Measurements from ENCODE around the gene CPT1B. TPM values are rescaled to one million over a fixed set of nuclear protein-coding genes. Genes with fewer than 3 reads are reported as not detected.
"Not testable (repeated sequence)": the region's sequence is repeated elsewhere in the genome, so short reads cannot be mapped to it uniquely, and the experiment has no call there.

The CPT1B gene
- total RNA-seq, 1 experiment from 2014 or later: 13.1 TPM

- peaks cover 21% of the 10 kb centered on the region for H3K4me1 ChIP-seq (ENCODE audit: insufficient read depth, low read length)
- intact Hi-C loops (cut with micrococcal nuclease): no loop called here
- ChIA-PET POLR2A (ENCODE audit: unreplicated experiment) (no interaction called here), CTCF (no interaction called here)
- no peak overlapping the region for H3K4me3 ChIP-seq (ENCODE audit: low read length)
- ATAC-seq (no peak), DNase-seq (no peak)
- H3K79me2 ChIP-seq (ENCODE audit: low read length): no peaks in the 10 kb centered on the region
- H4K20me1 ChIP-seq (ENCODE audit: low read length): no peaks in the 10 kb centered on the region
- no peaks in the 10 kb centered on the region for H3F3A ChIP-seq (ENCODE audit: low read length, unreplicated experiment)
- no peak overlapping the region for H2AFZ ChIP-seq (ENCODE audit: low read length)
- H3K27ac ChIP-seq (ENCODE audit: low read length): no peak overlapping the region
- no peaks in the 10 kb centered on the region for H3K36me3 ChIP-seq (ENCODE audit: low read depth, low read length)
- TF ChIP-seq EZH2 (IDR thresholded peaks at IDR 0.05; ENCODE audit: low read length, unreplicated experiment) (no peak), CTCF (conservative IDR thresholded peaks at IDR 0.05; ENCODE audit: low read depth, low read length) (no peak), EZH2phosphoT487 (IDR thresholded peaks at IDR 0.05; ENCODE audit: borderline replicate concordance, low read length) (no peak)
- BruUV-seq (replicated peaks): no TSS peak
- no peaks in the 10 kb centered on the region for H3K27me3 ChIP-seq (ENCODE audit: low read length)
- H3K9me3 ChIP-seq (ENCODE audit: low read length): no peaks in the 10 kb centered on the region
- no peaks in the 10 kb centered on the region for H3K9me2 ChIP-seq (replicated peaks; ENCODE audit: low read length)
- H3K4me2 ChIP-seq (ENCODE audit: low read length): no peak overlapping the region
- H3K9ac ChIP-seq (ENCODE audit: low read length): no peak overlapping the region
These were observed 43.1 kb downstream of the CPT1B start for GRCh38 chr22:50535113-50535512.

GRCh38 chr22:50533856-50534711 lies 44.1 kb downstream of the CPT1B start:
- H3K9me3 ChIP-seq (ENCODE audit: low read length); H2AFZ ChIP-seq (ENCODE audit: low read length); CTCF ChIA-PET; H3K79me2 ChIP-seq (ENCODE audit: low read length); ATAC-seq; DNase-seq; H3K4me3 ChIP-seq (ENCODE audit: low read length); H3K27ac ChIP-seq (ENCODE audit: low read length); POLR2A ChIA-PET (ENCODE audit: unreplicated experiment); H4K20me1 ChIP-seq (ENCODE audit: low read length); H3K9ac ChIP-seq (ENCODE audit: low read length); H3K4me2 ChIP-seq (ENCODE audit: low read length); H3K9me2 ChIP-seq (replicated peaks; ENCODE audit: low read length); H3K36me3 ChIP-seq (ENCODE audit: low read depth, low read length); H3K27me3 ChIP-seq (ENCODE audit: low read length); BruUV-seq (replicated peaks); H3F3A ChIP-seq (ENCODE audit: low read length, unreplicated experiment): not testable (repeated sequence)
- peaks cover 12% of the 10 kb centered on the region for H3K4me1 ChIP-seq (ENCODE audit: insufficient read depth, low read length)
- intact Hi-C loops (cut with micrococcal nuclease): loop anchor here (2.0 kb wide), 1 partner anchor 49 kb away; the partner anchor contains the start of gene CHKB

DNA sequence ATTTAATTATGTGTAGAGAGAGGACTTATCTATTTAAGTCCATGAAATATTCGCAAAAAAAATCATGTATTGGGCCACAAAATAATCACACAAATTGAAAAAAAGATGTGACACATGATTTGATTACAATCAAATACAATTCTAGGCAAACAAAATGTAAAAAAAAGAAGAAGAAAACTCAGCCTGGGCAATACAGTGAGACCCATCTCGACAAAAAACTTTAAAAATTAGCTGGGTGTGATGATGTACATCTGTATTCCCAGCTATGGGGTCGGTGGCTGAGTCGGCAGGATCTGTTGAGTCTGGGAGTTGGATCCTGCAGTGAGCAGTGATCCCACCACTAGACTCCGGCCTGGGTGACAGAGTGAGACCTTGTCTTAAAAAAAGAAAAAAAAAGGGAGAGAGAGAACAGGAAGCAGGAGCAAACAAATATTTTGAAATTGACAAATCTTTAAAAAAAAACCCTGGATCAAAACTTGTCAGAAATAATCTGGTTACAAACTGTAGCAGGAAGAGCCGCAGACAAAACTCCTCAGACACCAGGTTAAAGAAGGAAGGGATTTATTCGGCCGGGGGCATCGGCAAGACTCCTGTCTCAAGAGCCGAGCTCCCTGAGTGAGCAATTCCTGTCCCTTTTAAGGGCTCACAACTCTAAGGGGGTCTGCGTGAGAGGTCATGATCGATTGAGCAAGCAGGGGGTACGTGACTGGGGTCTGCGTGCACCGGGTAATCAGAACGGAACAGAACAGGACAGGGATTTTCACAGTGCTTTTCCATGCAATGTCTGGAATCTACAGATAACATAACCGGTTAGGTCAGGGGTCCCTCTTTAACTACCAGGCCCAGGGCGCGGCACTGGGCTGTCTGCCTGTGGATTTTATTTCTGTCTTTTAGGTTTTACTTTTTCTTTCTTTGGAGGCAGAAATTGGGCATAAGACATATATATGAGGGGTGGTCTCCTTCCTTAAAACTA lies 45.1 kb downstream of the CPT1B start:
- no peak overlapping the region for H2AFZ ChIP-seq (ENCODE audit: low read length)
- BruUV-seq (replicated peaks): no TSS peak
- H3K36me3 ChIP-seq (ENCODE audit: low read depth, low read length): no peaks in the 10 kb centered on the region
- no peak overlapping the region; the same call in 1 of the 2 replicates for H3K4me3 ChIP-seq (ENCODE audit: low read length)
- no peaks in the 10 kb centered on the region for H3K79me2 ChIP-seq (ENCODE audit: low read length)
- no peaks in the 10 kb centered on the region for H3K27me3 ChIP-seq (ENCODE audit: low read length)
- no peak for DNase-seq
- H3K27ac ChIP-seq (ENCODE audit: low read length): no peak overlapping the region
- intact Hi-C loops (cut with micrococcal nuclease): loop anchor here (2.0 kb wide), 1 partner anchor 50 kb away; the partner anchor contains the start of gene CHKB
- H3K9me2 ChIP-seq (replicated peaks; ENCODE audit: low read length): no peaks in the 10 kb centered on the region
- ChIA-PET CTCF (no interaction called here), POLR2A (ENCODE audit: unreplicated experiment) (no interaction called here)
- no peak for TF ChIP-seq EZH2phosphoT487 (IDR thresholded peaks at IDR 0.05; ENCODE audit: borderline replicate concordance, low read length)
- no peaks in the 10 kb centered on the region for H3F3A ChIP-seq (ENCODE audit: low read length, unreplicated experiment)
- no peaks in the 10 kb centered on the region for H3K9me3 ChIP-seq (ENCODE audit: low read length)
- peaks cover 10% of the 10 kb centered on the region; the same call in 1 of the 2 replicates for H3K4me1 ChIP-seq (ENCODE audit: insufficient read depth, low read length)
- H3K9ac ChIP-seq (ENCODE audit: low read length): no peak overlapping the region
- H3K4me2 ChIP-seq (ENCODE audit: low read length): peak overlapping the region; percentile 100; the same call in 1 of the 2 replicates
- ATAC-seq: no peak
- H4K20me1 ChIP-seq (ENCODE audit: low read length): no peaks in the 10 kb centered on the region

Data from PC-3 (cell line).